Loucy (cell line): ENCODE results near the gene RREB1.

ENCODE experiments used
- H2AFZ ChIP-seq: fragments of 200-600 bp; sonication (generic); 2 replicates; pipeline ENCODE4 v1.6.0; 2016; ENCODE audit warnings: antibody characterized with exemption, mild to moderate bottlenecking, low read length, moderate library complexity
- H3F3A ChIP-seq: fragments of 200-600 bp; 2 replicates; pipeline ENCODE4 v1.6.0; 2016; ENCODE audit warnings: antibody characterized with exemption, low read depth, mild to moderate bottlenecking
- H3K27me3 ChIP-seq: fragments of 200-600 bp; sonication (generic); 2 replicates; pipeline ENCODE4 v1.6.1; 2014; ENCODE audit warnings: low read length, mild to moderate bottlenecking; ENCODE audit not compliant: insufficient read depth, poor library complexity, severe bottlenecking
- H3K36me3 ChIP-seq: fragments of 200-600 bp; sonication (generic); 2 replicates; pipeline ENCODE4 v1.6.1; 2016; ENCODE audit warnings: low read length; ENCODE audit not compliant: insufficient read depth
- H3K4me1 ChIP-seq: fragments of 200-600 bp; sonication (generic); 2 replicates; pipeline ENCODE4 v1.5.1; 2014; ENCODE audit warnings: low read length, mild to moderate bottlenecking; ENCODE audit not compliant: insufficient read depth, poor library complexity, severe bottlenecking
- H3K4me2 ChIP-seq: fragments of 200-600 bp; sonication (generic); 2 replicates; pipeline ENCODE4 v1.6.0; 2014; ENCODE audit warnings: antibody characterized with exemption, low read length, low read depth, mild to moderate bottlenecking; ENCODE audit not compliant: poor library complexity, severe bottlenecking
- H3K4me3 ChIP-seq: fragments of 200-600 bp; sonication (generic); 2 replicates; pipeline ENCODE4 v1.5.1; 2014; ENCODE audit warnings: low read length, mild to moderate bottlenecking, mixed read lengths; ENCODE audit not compliant: poor library complexity, severe bottlenecking
- H3K79me2 ChIP-seq: fragments of 200-600 bp; sonication (generic); 2 replicates; pipeline ENCODE4 v1.6.1; 2014; ENCODE audit warnings: low read length; ENCODE audit not compliant: insufficient read depth
- H3K9ac ChIP-seq: fragments of 200-600 bp; sonication (generic); 2 replicates; pipeline ENCODE4 v1.6.0; 2014; ENCODE audit warnings: mild to moderate bottlenecking, low read depth, low read length, moderate library complexity; ENCODE audit not compliant: poor library complexity, severe bottlenecking
- H3K9me2 ChIP-seq: fragments of 200-600 bp; sonication (generic); replicated peaks from 2 replicates; pipeline ENCODE4 v1.6.1; 2016; ENCODE audit warnings: low read depth, low read length, mixed read lengths
- H3K9me3 ChIP-seq: fragments of 200-600 bp; sonication (generic); 2 replicates; pipeline ENCODE4 v1.6.1; 2014; ENCODE audit warnings: mild to moderate bottlenecking, antibody characterized with exemption, low read length, low read depth; ENCODE audit not compliant: insufficient read depth
- H4K20me1 ChIP-seq: fragments of 200-600 bp; sonication (generic); 2 replicates; pipeline ENCODE4 v1.6.0; 2014; ENCODE audit warnings: antibody characterized with exemption, low read length, mild to moderate bottlenecking; ENCODE audit not compliant: insufficient read depth, poor library complexity, severe bottlenecking
- CTCF ChIP-seq: fragments of 200-600 bp; sonication (generic); conservative IDR thresholded peaks from 2 replicates; pipeline ENCODE4 v1.5.1; 2014; ENCODE audit warnings: mild to moderate bottlenecking, antibody characterized with exemption, low read length
- EZH2phosphoT487 ChIP-seq: fragments of 200-600 bp; IDR thresholded peaks from 2 replicates; pipeline ENCODE4 v1.6.1; 2018; ENCODE audit warnings: antibody characterized with exemption, mild to moderate bottlenecking, moderate library complexity, borderline replicate concordance

RREB1 gene

GRCh38 chr6:7119272-7119801 is 11.6 kb downstream of the RREB1 start:
- Histone ChIP-seq H3K9me2 (no peaks in the 10 kb centered on the region), H3K9me3 (no peaks in the 10 kb centered on the region), H3K27me3 (no peaks in the 10 kb centered on the region), H3K4me1 (peaks cover 36% of the 10 kb centered on the region), H3K36me3 (peaks cover 12% of the 10 kb centered on the region; the same call in 1 of the 2 replicates), H2AFZ (no peak overlapping the region), H3K79me2 (peaks cover 100% of the 10 kb centered on the region), H3K4me2 (no peak overlapping the region), H3F3A (no peaks in the 10 kb centered on the region), H4K20me1 (peaks cover 71% of the 10 kb centered on the region), H3K4me3 (no peak overlapping the region), H3K9ac (no peak overlapping the region)
- TF ChIP-seq CTCF: no peak
- no peak for TF ChIP-seq EZH2phosphoT487

GRCh38 chr6:7121700-7122241 is 14.0 kb downstream of the RREB1 start:
- H3K9me2 ChIP-seq: no peaks in the 10 kb centered on the region
- no peaks in the 10 kb centered on the region for H3F3A ChIP-seq
- no peak for TF ChIP-seq CTCF
- TF ChIP-seq EZH2phosphoT487: no peak
- H3K4me1 ChIP-seq: peaks cover 27% of the 10 kb centered on the region
- no peaks in the 10 kb centered on the region for H3K9me3 ChIP-seq
- H3K9ac ChIP-seq: no peak overlapping the region
- peaks cover 71% of the 10 kb centered on the region for H4K20me1 ChIP-seq
- no peak overlapping the region for H3K4me2 ChIP-seq
- H3K36me3 ChIP-seq: peaks cover 24% of the 10 kb centered on the region; the same call in 1 of the 2 replicates
- no peaks in the 10 kb centered on the region for H3K27me3 ChIP-seq
- no peak overlapping the region for H3K4me3 ChIP-seq
- peaks cover 100% of the 10 kb centered on the region for H3K79me2 ChIP-seq
- no peak overlapping the region for H2AFZ ChIP-seq

- Histone ChIP-seq H3K4me1 (peaks cover 30% of the 10 kb centered on the region), H3F3A (no peaks in the 10 kb centered on the region), H4K20me1 (peaks cover 73% of the 10 kb centered on the region), H3K4me3 (no peak overlapping the region), H3K4me2 (no peak overlapping the region), H3K9ac (no peak overlapping the region), H3K27me3 (no peaks in the 10 kb centered on the region), H3K9me3 (no peaks in the 10 kb centered on the region), H3K9me2 (no peaks in the 10 kb centered on the region), H2AFZ (no peak overlapping the region), H3K79me2 (peaks cover 100% of the 10 kb centered on the region), H3K36me3 (peaks cover 27% of the 10 kb centered on the region; the same call in 1 of the 2 replicates)
- TF ChIP-seq EZH2phosphoT487 (no peak), CTCF (no peak)
Measured at GRCh38 chr6:7122684-7123083, 14.9 kb downstream of the RREB1 start.
